H1 (cell line): ENCODE measurements around the gene FERMT1. TPM values are rescaled to one million over a fixed set of nuclear protein-coding genes. Genes with fewer than 3 reads are reported as not detected.

ENCODE experiments used
- CTCF ChIA-PET: fragments of 300-600 bp; sonication (Branson Sonifier 250); formaldehyde crosslinking; loops from one replicate; lab custom pipeline; 2021; ENCODE audit not compliant: partially characterized antibody; lab: Charles Lee
- POLR2A ChIA-PET: fragments of 300-600 bp; sonication (Branson Sonifier 250); formaldehyde crosslinking; loops from one replicate; lab custom pipeline; 2021; ENCODE audit warnings: inconsistent platforms; ENCODE audit not compliant: partially characterized antibody; lab: Charles Lee
- DNase-seq, 2 experiments: peaks; one replicate each; pipeline versions ENCODE4 v3.0.0 to v3.0.0-alpha.2; 2010 to 2022; ENCODE audit warnings: low spot score in 2 of 2, low read depth in 1 of 2, mixed read lengths in 1 of 2
- FAIRE-seq: peaks from 2 replicates; lab custom pipeline; 2011; peaks lifted over from hg19 to GRCh38; lab: Jason Lieb, UNC
- H2AFZ ChIP-seq: 2 replicates; pipeline ENCODE4 v1.8.1; 2012; ENCODE audit warnings: low read length, inconsistent platforms
- H2AK5ac ChIP-seq: 2 replicates; pipeline ENCODE4 v1.6.1; 2013; ENCODE audit warnings: low read depth, low read length
- H2BK120ac ChIP-seq: replicated peaks from 2 replicates; pipeline ENCODE3; 2013; ENCODE audit warnings: low read depth, low read length, inconsistent platforms
- H2BK12ac ChIP-seq: 2 replicates; pipeline ENCODE4 v1.6.1; 2013; ENCODE audit warnings: low read depth, low read length
- H2BK15ac ChIP-seq: 2 replicates; pipeline ENCODE4 v1.6.1; 2013; ENCODE audit warnings: low read length
- H2BK20ac ChIP-seq: 2 replicates; pipeline ENCODE4 v1.6.1; 2013; ENCODE audit warnings: low read length
- H2BK5ac ChIP-seq: 2 replicates; pipeline ENCODE4 v1.6.1; 2013; ENCODE audit warnings: low read depth, low read length
- H3K14ac ChIP-seq: 2 replicates; pipeline ENCODE4 v1.6.1; 2013; ENCODE audit warnings: inconsistent platforms; ENCODE audit not compliant: insufficient read length
- H3K18ac ChIP-seq: 2 replicates; pipeline ENCODE4 v1.6.1; 2013; ENCODE audit warnings: low read length; ENCODE audit errors: extremely low read depth
- H3K23ac ChIP-seq: 2 replicates; pipeline ENCODE4 v1.6.1; 2013; ENCODE audit warnings: inconsistent platforms; ENCODE audit not compliant: insufficient read length
- H3K23me2 ChIP-seq: 2 replicates; pipeline ENCODE4 v1.6.1; 2013; ENCODE audit warnings: low read depth, low read length
- H3K27ac ChIP-seq: 2 replicates; pipeline ENCODE4 v1.6.1; 2011; ENCODE audit warnings: low read depth, low read length, inconsistent platforms
- H3K27me3 ChIP-seq, 4 experiments: replicated peaks in 1 of 4; 1 replicate in 1 of 4; 2 replicates in 3 of 4; pipeline versions ENCODE4 v1.6.1 to v1.8.1; 2011 to 2013; ENCODE audit warnings: low read length in 3 of 4, mild to moderate bottlenecking in 3 of 4, inconsistent platforms in 2 of 4, mixed read lengths in 2 of 4, moderate library complexity in 1 of 4; ENCODE audit not compliant: control insufficient read depth in 3 of 4, insufficient read depth in 3 of 4; ENCODE audit errors: extremely low read depth in 1 of 4
- H3K36me3 ChIP-seq, 4 experiments: 2 replicates each; pipeline versions ENCODE4 v1.6.1 to v1.8.1; 2011 to 2013; ENCODE audit warnings: mild to moderate bottlenecking in 4 of 4, low read length in 3 of 4, moderate library complexity in 2 of 4, control low read depth in 1 of 4, inconsistent platforms in 1 of 4; ENCODE audit not compliant: insufficient read depth in 4 of 4, control insufficient read depth in 2 of 4
- H3K4ac ChIP-seq: replicated peaks from 2 replicates; pipeline ENCODE3; 2013; ENCODE audit warnings: low read length, low read depth, mixed read lengths, inconsistent platforms; ENCODE audit not compliant: insufficient read length
- H3K4me1 ChIP-seq, 4 experiments: replicated peaks in 1 of 4; 1 replicate in 1 of 4; 2 replicates in 3 of 4; pipeline versions ENCODE4 v1.6.1 to v1.8.1; 2011 to 2013; ENCODE audit warnings: low read length in 3 of 4, inconsistent platforms in 2 of 4, mixed read lengths in 1 of 4; ENCODE audit not compliant: insufficient read depth in 4 of 4, control insufficient read depth in 3 of 4
- H3K4me2 ChIP-seq, 2 experiments: 2 replicates each; pipeline versions ENCODE4 v1.6.1 to v1.8.1; 2011 to 2013; ENCODE audit warnings: low read depth in 2 of 2, low read length in 2 of 2, control low read depth in 1 of 2, inconsistent platforms in 1 of 2, mild to moderate bottlenecking in 1 of 2; ENCODE audit not compliant: insufficient read depth in 1 of 2
- H3K4me3 ChIP-seq, 4 experiments: fragments of 200-600, 300-600 bp in 1 of 4; sonication (generic), shearing (Covaris generic), sonication (Bioruptor Twin) in 1 of 4; 2 replicates each; pipeline versions ENCODE4 v1.5.1 to v1.8.1; 2011 to 2016; ENCODE audit warnings: low read length in 4 of 4, low read depth in 3 of 4, control low read depth in 2 of 4, inconsistent platforms in 2 of 4, mild to moderate bottlenecking in 2 of 4, mixed read lengths in 1 of 4, moderate library complexity in 1 of 4; ENCODE audit not compliant: insufficient read depth in 2 of 4; ENCODE audit errors: extremely low read depth in 1 of 4
- H3K56ac ChIP-seq: replicated peaks from 2 replicates; pipeline ENCODE3; 2013; ENCODE audit warnings: low read depth, mild to moderate bottlenecking, mixed read lengths, low read length, inconsistent platforms; ENCODE audit not compliant: insufficient read length
- H3K79me1 ChIP-seq: 2 replicates; pipeline ENCODE4 v1.6.1; 2013; ENCODE audit warnings: low read depth, low read length, control low read depth
- H3K79me2 ChIP-seq, 2 experiments: 2 replicates each; pipeline versions ENCODE4 v1.6.1 to v1.8.1; 2012 to 2013; ENCODE audit warnings: low read length in 2 of 2, mild to moderate bottlenecking in 2 of 2, inconsistent platforms in 1 of 2; ENCODE audit not compliant: insufficient read depth in 2 of 2, control insufficient read depth in 1 of 2
- H3K9ac ChIP-seq, 4 experiments: replicated peaks in 1 of 4; 1 replicate in 1 of 4; 2 replicates in 3 of 4; pipeline versions ENCODE4 v1.6.1 to v1.8.1; 2011 to 2013; ENCODE audit warnings: low read depth in 3 of 4, low read length in 3 of 4, control low read depth in 2 of 4, mild to moderate bottlenecking in 2 of 4, moderate library complexity in 2 of 4, inconsistent platforms in 1 of 4; ENCODE audit errors: extremely low read depth in 1 of 4
- H3K9me3 ChIP-seq, 2 experiments: 2 replicates each; pipeline versions ENCODE4 v1.6.1 to v1.8.1; 2012 to 2013; ENCODE audit warnings: mild to moderate bottlenecking in 2 of 2, moderate library complexity in 2 of 2, control low read depth in 1 of 2, inconsistent platforms in 1 of 2, low read depth in 1 of 2, low read length in 1 of 2, mixed read lengths in 1 of 2; ENCODE audit not compliant: insufficient read depth in 2 of 2
- H4K20me1 ChIP-seq, 2 experiments: replicated peaks in 1 of 2; 2 replicates each; pipeline versions ENCODE3 to v1.8.1; 2011 to 2013; ENCODE audit warnings: inconsistent platforms in 2 of 2, low read length in 2 of 2, mild to moderate bottlenecking in 1 of 2; ENCODE audit not compliant: insufficient read depth in 2 of 2, control insufficient read depth in 1 of 2
- H4K5ac ChIP-seq: 2 replicates; pipeline ENCODE4 v1.6.1; 2013; ENCODE audit warnings: low read length, low read depth, mixed read lengths, inconsistent platforms; ENCODE audit not compliant: insufficient read length
- H4K8ac ChIP-seq: 2 replicates; pipeline ENCODE4 v1.8.0; 2013; ENCODE audit warnings: mild to moderate bottlenecking, moderate library complexity, low read length, inconsistent platforms; ENCODE audit not compliant: insufficient read depth; ENCODE audit errors: extremely low read depth
- H4K91ac ChIP-seq: replicated peaks from 2 replicates; pipeline ENCODE3; 2013; ENCODE audit warnings: low read length, mixed read lengths, inconsistent platforms; ENCODE audit not compliant: insufficient read length
- ASH2L ChIP-seq: fragments of 200-600, 300-600 bp; sonication (generic); IDR thresholded peaks from one replicate; pipeline ENCODE4 v1.7.1; 2017; ENCODE audit warnings: low read length
- CBX8 ChIP-seq: fragments of 300-800, 300-1000 bp; sonication (generic); IDR thresholded peaks from 2 replicates; pipeline ENCODE4 v1.7.1; 2016; ENCODE audit warnings: low read depth, low read length, borderline replicate concordance
- CEBPB ChIP-seq: IDR thresholded peaks from 2 replicates; pipeline ENCODE4 v1.6.1; 2012; ENCODE audit warnings: low read depth, low read length
- NRF1 ChIP-seq: IDR thresholded peaks from 2 replicates; pipeline ENCODE4 v1.6.1; 2011; ENCODE audit warnings: mild to moderate bottlenecking, low read depth, low read length, improper control_type of control experiment
- POLR2A ChIP-seq, 2 experiments: IDR thresholded peaks; 1 replicate in 1 of 2; 2 replicates in 1 of 2; pipeline ENCODE4 v1.6.1; 2011; ENCODE audit warnings: low read depth in 2 of 2, low read length in 2 of 2, mild to moderate bottlenecking in 2 of 2; ENCODE audit errors: control extremely low read depth in 1 of 2
- SUZ12 ChIP-seq: fragments of 200-600 bp; sonication (generic); IDR thresholded peaks from 2 replicates; pipeline ENCODE4 v1.6.1; 2012; ENCODE audit warnings: mild to moderate bottlenecking, inconsistent platforms, low read length, moderate library complexity, mixed read lengths
- TAF1 ChIP-seq: IDR thresholded peaks from 2 replicates; pipeline ENCODE4 v1.6.1; 2011; ENCODE audit warnings: mild to moderate bottlenecking, low read depth, low read length
- TAF7 ChIP-seq: optimal IDR thresholded peaks from 2 replicates; pipeline ENCODE3; 2011; ENCODE audit warnings: low read depth, mild to moderate bottlenecking, inconsistent platforms, low read length, moderate library complexity, borderline replicate concordance
- WGBS, 2 experiments: shearing (Covaris generic) in 1 of 2; methylation state at CpG; one replicate each; pipeline versions ENCODE4 v1.1.6 to v1.1.7; 2013 to 2015; ENCODE audit warnings: low lambda C conversion rate in 2 of 2, mixed read lengths in 2 of 2, inconsistent platforms in 1 of 2, low coverage in 1 of 2, missing lambda C conversion rate in 1 of 2; ENCODE audit not compliant: insufficient replicate concordance in 2 of 2, insufficient coverage in 1 of 2, insufficient read length in 1 of 2; ENCODE audit errors: extremely low coverage in 1 of 2, missing lambda C conversion rate in 1 of 2; 5-methylcytosine and 5-hydroxymethylcytosine counted together
- polyA plus RNA-seq, 7 experiments: library from polyadenylated mRNA; depleted of rRNA in 3 of 7; stranded (reverse) in 5 of 7; unstranded in 2 of 7; fragments of >200 nt in 5 of 7; fragments of 200-250 nt in 2 of 7; gene quantifications; 1 replicate in 5 of 7; 2 replicates in 1 of 7; 4 replicates in 1 of 7; pipeline versions ENCODE4 v1.2.1 to v1.2.3, GENCODE V29; 2011 to 2013; ENCODE audit warnings: missing spikeins in 2 of 7, mixed read lengths in 2 of 7
- total RNA-seq: library from RNA; stranded (reverse); fragmentation: NEBNext Ultra II Directional; extraction: Animal tissue kit (Norgen Biotek cat#: 25700); gene quantifications from 2 replicates; pipeline ENCODE4 v1.2.1, GENCODE V29; 2021

The FERMT1 gene
- total and polyA plus RNA-seq, 2 of the 8 experiments (the other 6 are each of a cell fraction or from before 2014, with no cell fraction given): 4.2 to 17.8 TPM

DNA sequence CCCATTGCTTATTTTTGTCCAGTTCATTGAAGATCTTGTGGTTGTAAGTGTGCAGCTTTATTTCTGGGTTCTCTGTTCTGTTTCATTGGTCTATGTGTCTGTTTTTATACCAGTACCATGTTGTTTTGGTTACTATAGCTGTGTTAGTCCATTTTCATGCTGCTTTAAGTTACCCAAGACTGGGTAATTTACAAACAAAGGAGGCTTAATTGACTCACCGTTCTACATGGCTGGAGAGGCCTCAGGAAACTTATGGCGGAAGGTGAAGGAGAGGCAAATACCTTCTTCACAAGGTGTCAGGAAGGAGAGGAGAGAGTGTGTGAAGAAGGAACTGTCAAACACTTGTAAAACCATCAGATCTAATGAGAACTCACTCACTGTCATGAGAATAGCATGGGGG lies 29.9 kb upstream of the FERMT1 start:
- CTCF ChIA-PET: no interaction called here
- WGBS, 2 experiments: 92% methylated on average over 2 of the region's 2 CpGs; no CpG with 5 or more reads in 1 of the 2 experiments

More for the DNA sequence above, 29.9 kb upstream of the FERMT1 start:
- Histone ChIP-seq H3K27me3 (no peaks in the 10 kb centered on the region), H2BK20ac (no peak overlapping the region), H2BK120ac (no peak overlapping the region), H3K18ac (no peak overlapping the region), H3K27ac (no peak overlapping the region), H3K23me2 (no peaks in the 10 kb centered on the region), H3K4me2 (no peak overlapping the region), H3K9ac (no peak overlapping the region), H3K4me1 (no peaks in the 10 kb centered on the region), H2AFZ (no peak overlapping the region), H4K5ac (no peak overlapping the region), H3K79me1 (no peaks in the 10 kb centered on the region), H2BK12ac (no peak overlapping the region), H3K14ac (no peak overlapping the region), H3K79me2 (no peaks in the 10 kb centered on the region), H2BK5ac (no peak overlapping the region), H2BK15ac (no peak overlapping the region), H4K91ac (no peak overlapping the region), H4K20me1 (no peaks in the 10 kb centered on the region)
- DNase-seq: no peak
- no peak for TF ChIP-seq CBX8
- no peak for TF ChIP-seq CEBPB
- no peak for TF ChIP-seq TAF7
- TF ChIP-seq POLR2A (IDR thresholded peaks at IDR 0.05; ENCODE audit: control extremely low read depth in 1 of 2, low read depth in 2 of 2, low read length in 2 of 2): no peak
- no peak for TF ChIP-seq TAF1
- no peak for TF ChIP-seq ASH2L
- no peak for TF ChIP-seq NRF1
- TF ChIP-seq SUZ12: no peak
- TF ChIP-seq, all 59 proteins: peak for 0
- Histone ChIP-seq H3K9me3 (peaks cover 3 to 12% of the 10 kb centered on the region in 2 experiments), H3K4ac (no peak overlapping the region), H3K56ac (no peak overlapping the region), H2AK5ac (no peak overlapping the region), H3K23ac (no peak overlapping the region), H3K4me3 (no peak overlapping the region), H4K8ac (no peak overlapping the region), H3K36me3 (no peaks in the 10 kb centered on the region; a peak in 1 of 8 replicates)
- FAIRE-seq: no peak
- POLR2A ChIA-PET: no interaction called here
